ENCODE data around the gene MUC22.
"Not testable (repeated sequence)": the region's sequence is repeated elsewhere in the genome, so short reads cannot be mapped to it uniquely, and the experiment has no call there.

Gene MUC22

GRCh38 chr6:31020057-31020456, 9.8 kb downstream of the MUC22 start:
- no peak overlapping the region for H3K9ac ChIP-seq (ENCODE audit: low read length)
- H3K36me3 ChIP-seq (ENCODE audit: insufficient read depth, low read length) = no peaks in the 10 kb centered on the region
- no peak overlapping the region for H3K27ac ChIP-seq (ENCODE audit: low read depth, low read length)
- no peak overlapping the region for H3K4me3 ChIP-seq (ENCODE audit: low read depth in 1 of 2, low read length in 2 of 2)
- no peaks in the 10 kb centered on the region for H3K4me1 ChIP-seq (ENCODE audit: insufficient read depth, low read length)
- peaks cover 5% of the 10 kb centered on the region for H3K9me3 ChIP-seq (ENCODE audit: low read length)
- peaks cover 0 to 5% of the 10 kb centered on the region in 2 donors for H3K27me3 ChIP-seq (ENCODE audit: control insufficient read depth in 1 of 2, insufficient read depth in 2 of 2, low read length in 2 of 2)

GRCh38 chr6:31020631-31021255, 10.5 kb downstream of the MUC22 start:
- H3K27ac ChIP-seq (ENCODE audit: low read depth, low read length); H3K9ac ChIP-seq (ENCODE audit: low read length); H3K27me3 ChIP-seq (ENCODE audit: control insufficient read depth in 1 of 2, insufficient read depth in 2 of 2, low read length in 2 of 2); H3K4me3 ChIP-seq (ENCODE audit: low read depth in 1 of 2, low read length in 2 of 2); H3K9me3 ChIP-seq (ENCODE audit: low read length); H3K36me3 ChIP-seq (ENCODE audit: insufficient read depth, low read length); H3K4me1 ChIP-seq (ENCODE audit: insufficient read depth, low read length): not testable (repeated sequence)

GRCh38 chr6:31021705-31022531, 11.6 kb downstream of the MUC22 start:
- H3K27me3 ChIP-seq (ENCODE audit: control insufficient read depth in 1 of 2, insufficient read depth in 2 of 2, low read length in 2 of 2); H3K27ac ChIP-seq (ENCODE audit: low read depth, low read length); H3K9ac ChIP-seq (ENCODE audit: low read length); H3K4me1 ChIP-seq (ENCODE audit: insufficient read depth, low read length); H3K4me3 ChIP-seq (ENCODE audit: low read depth in 1 of 2, low read length in 2 of 2); H3K36me3 ChIP-seq (ENCODE audit: insufficient read depth, low read length); H3K9me3 ChIP-seq (ENCODE audit: low read length): not testable (repeated sequence)

GRCh38 chr6:31025595-31025994, 15.3 kb downstream of the MUC22 start:
- Histone ChIP-seq H3K4me1 (ENCODE audit: insufficient read depth, low read length) (no peaks in the 10 kb centered on the region), H3K4me3 (ENCODE audit: low read depth in 1 of 2, low read length in 2 of 2) (no peak overlapping the region), H3K27me3 (ENCODE audit: control insufficient read depth in 1 of 2, insufficient read depth in 2 of 2, low read length in 2 of 2) (no peaks in the 10 kb centered on the region), H3K9me3 (ENCODE audit: low read length) (no peaks in the 10 kb centered on the region), H3K27ac (ENCODE audit: low read depth, low read length) (no peak overlapping the region), H3K36me3 (ENCODE audit: insufficient read depth, low read length) (no peaks in the 10 kb centered on the region), H3K9ac (ENCODE audit: low read length) (no peak overlapping the region)

GRCh38 chr6:31031095-31031494, 20.8 kb downstream of the MUC22 start:
- Histone ChIP-seq H3K27me3 (ENCODE audit: control insufficient read depth in 1 of 2, insufficient read depth in 2 of 2, low read length in 2 of 2) (no peaks in the 10 kb centered on the region), H3K27ac (ENCODE audit: low read depth, low read length) (no peak overlapping the region), H3K4me1 (ENCODE audit: insufficient read depth, low read length) (no peaks in the 10 kb centered on the region), H3K9me3 (ENCODE audit: low read length) (no peaks in the 10 kb centered on the region), H3K9ac (ENCODE audit: low read length) (no peak overlapping the region), H3K36me3 (ENCODE audit: insufficient read depth, low read length) (no peaks in the 10 kb centered on the region), H3K4me3 (ENCODE audit: low read depth in 1 of 2, low read length in 2 of 2) (no peak overlapping the region)

- no peak overlapping the region for H3K9ac ChIP-seq (ENCODE audit: low read length)
- H3K9me3 ChIP-seq (ENCODE audit: low read length) = no peaks in the 10 kb centered on the region
- H3K4me3 ChIP-seq (ENCODE audit: low read depth in 1 of 2, low read length in 2 of 2) = no peak overlapping the region
- H3K36me3 ChIP-seq (ENCODE audit: insufficient read depth, low read length) = no peaks in the 10 kb centered on the region
- H3K27me3 ChIP-seq (ENCODE audit: control insufficient read depth in 1 of 2, insufficient read depth in 2 of 2, low read length in 2 of 2) = no peaks in the 10 kb centered on the region
- no peaks in the 10 kb centered on the region for H3K4me1 ChIP-seq (ENCODE audit: insufficient read depth, low read length)
- no peak overlapping the region for H3K27ac ChIP-seq (ENCODE audit: low read depth, low read length)
Measured at GRCh38 chr6:31033075-31033474, 22.8 kb downstream of the MUC22 start.

- Histone ChIP-seq H3K27me3 (ENCODE audit: control insufficient read depth in 1 of 2, insufficient read depth in 2 of 2, low read length in 2 of 2) (no peaks in the 10 kb centered on the region), H3K4me1 (ENCODE audit: insufficient read depth, low read length) (no peaks in the 10 kb centered on the region), H3K9me3 (ENCODE audit: low read length) (no peaks in the 10 kb centered on the region), H3K9ac (ENCODE audit: low read length) (no peak overlapping the region), H3K4me3 (ENCODE audit: low read depth in 1 of 2, low read length in 2 of 2) (no peak overlapping the region), H3K36me3 (ENCODE audit: insufficient read depth, low read length) (no peaks in the 10 kb centered on the region), H3K27ac (ENCODE audit: low read depth, low read length) (no peak overlapping the region)
Measured at GRCh38 chr6:31035862-31036497, 25.7 kb downstream of the MUC22 start.

GRCh38 chr6:31037169-31037568, 26.9 kb downstream of the MUC22 start:
- H3K9me3 ChIP-seq (ENCODE audit: low read length) = no peaks in the 10 kb centered on the region
- H3K4me1 ChIP-seq (ENCODE audit: insufficient read depth, low read length) = no peaks in the 10 kb centered on the region
- no peak overlapping the region for H3K4me3 ChIP-seq (ENCODE audit: low read depth in 1 of 2, low read length in 2 of 2)
- H3K9ac ChIP-seq (ENCODE audit: low read length) = no peak overlapping the region
- no peaks in the 10 kb centered on the region for H3K27me3 ChIP-seq (ENCODE audit: control insufficient read depth in 1 of 2, insufficient read depth in 2 of 2, low read length in 2 of 2)
- H3K27ac ChIP-seq (ENCODE audit: low read depth, low read length) = no peak overlapping the region
- H3K36me3 ChIP-seq (ENCODE audit: insufficient read depth, low read length) = no peaks in the 10 kb centered on the region

- no peak overlapping the region for H3K27ac ChIP-seq (ENCODE audit: low read depth, low read length)
- H3K27me3 ChIP-seq (ENCODE audit: control insufficient read depth in 1 of 2, insufficient read depth in 2 of 2, low read length in 2 of 2) = no peaks in the 10 kb centered on the region
- H3K4me1 ChIP-seq (ENCODE audit: insufficient read depth, low read length) = no peaks in the 10 kb centered on the region
- H3K36me3 ChIP-seq (ENCODE audit: insufficient read depth, low read length) = no peaks in the 10 kb centered on the region
- no peak overlapping the region for H3K9ac ChIP-seq (ENCODE audit: low read length)
- H3K9me3 ChIP-seq (ENCODE audit: low read length) = no peaks in the 10 kb centered on the region
- H3K4me3 ChIP-seq (ENCODE audit: low read depth in 1 of 2, low read length in 2 of 2) = no peak overlapping the region
Measured at GRCh38 chr6:31037682-31038081, 27.4 kb downstream of the MUC22 start.

- H3K4me1 ChIP-seq (ENCODE audit: insufficient read depth, low read length) = no peaks in the 10 kb centered on the region
- H3K9ac ChIP-seq (ENCODE audit: low read length) = no peak overlapping the region
- H3K27ac ChIP-seq (ENCODE audit: low read depth, low read length) = no peak overlapping the region
- no peaks in the 10 kb centered on the region for H3K9me3 ChIP-seq (ENCODE audit: low read length)
- no peaks in the 10 kb centered on the region for H3K27me3 ChIP-seq (ENCODE audit: control insufficient read depth in 1 of 2, insufficient read depth in 2 of 2, low read length in 2 of 2)
- H3K4me3 ChIP-seq (ENCODE audit: low read depth in 1 of 2, low read length in 2 of 2) = no peak overlapping the region
- no peaks in the 10 kb centered on the region for H3K36me3 ChIP-seq (ENCODE audit: insufficient read depth, low read length)
Measured at GRCh38 chr6:31038559-31038958, 28.3 kb downstream of the MUC22 start.

- H3K9ac ChIP-seq (ENCODE audit: low read length) = no peak overlapping the region
- H3K4me3 ChIP-seq (ENCODE audit: low read depth in 1 of 2, low read length in 2 of 2) = no peak overlapping the region
- no peaks in the 10 kb centered on the region for H3K36me3 ChIP-seq (ENCODE audit: insufficient read depth, low read length)
- no peaks in the 10 kb centered on the region for H3K27me3 ChIP-seq (ENCODE audit: control insufficient read depth in 1 of 2, insufficient read depth in 2 of 2, low read length in 2 of 2)
- H3K9me3 ChIP-seq (ENCODE audit: low read length) = no peaks in the 10 kb centered on the region
- no peaks in the 10 kb centered on the region for H3K4me1 ChIP-seq (ENCODE audit: insufficient read depth, low read length)
- no peak overlapping the region for H3K27ac ChIP-seq (ENCODE audit: low read depth, low read length)
Measured at GRCh38 chr6:31040801-31041200, 30.5 kb downstream of the MUC22 start.

All from muscle layer of colon (tissue), 2 donors.